Neural progenitor cell (in vitro differentiated cells): ENCODE measurements around the gene SMG9.

Experiments
- EZH2 ChIP-seq: fragments of 200-600 bp; sonication (generic); IDR thresholded peaks from 2 replicates; pipeline ENCODE4 v1.6.1; 2017; ENCODE audit warnings: antibody characterized with exemption, mild to moderate bottlenecking, moderate library complexity
- EZH2phosphoT487 ChIP-seq: fragments of 200-600 bp; sonication (generic); IDR thresholded peaks from 2 replicates; pipeline ENCODE4 v1.6.1; 2017; ENCODE audit warnings: antibody characterized with exemption
- TF ChIP-seq, protein P1 (sequence below): fragments of 200-600 bp; sonication (generic); IDR thresholded peaks from 2 replicates; pipeline ENCODE4 v1.5.1; 2017; ENCODE audit warnings: antibody characterized with exemption, mild to moderate bottlenecking

DNA sequence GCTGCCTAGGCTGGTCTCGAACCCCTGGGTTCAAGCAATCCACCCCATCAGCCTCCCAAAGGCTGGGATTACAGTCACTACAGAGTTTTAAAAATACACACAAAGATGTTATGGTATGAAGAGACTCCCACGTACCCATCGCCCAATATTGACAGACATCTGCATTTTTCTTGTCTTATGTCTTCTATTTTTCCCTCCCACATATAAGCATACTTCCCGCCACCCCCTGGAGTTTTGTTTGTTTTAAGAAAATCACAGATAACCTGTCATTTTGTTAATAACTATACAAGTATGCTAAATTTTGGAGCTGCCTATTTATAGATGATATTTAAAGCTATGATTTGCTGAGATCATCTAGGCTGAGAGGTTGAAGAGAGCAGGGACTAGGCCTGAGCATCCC lies 6.2 kb upstream of the SMG9 start:
- TF ChIP-seq, protein P1, sequence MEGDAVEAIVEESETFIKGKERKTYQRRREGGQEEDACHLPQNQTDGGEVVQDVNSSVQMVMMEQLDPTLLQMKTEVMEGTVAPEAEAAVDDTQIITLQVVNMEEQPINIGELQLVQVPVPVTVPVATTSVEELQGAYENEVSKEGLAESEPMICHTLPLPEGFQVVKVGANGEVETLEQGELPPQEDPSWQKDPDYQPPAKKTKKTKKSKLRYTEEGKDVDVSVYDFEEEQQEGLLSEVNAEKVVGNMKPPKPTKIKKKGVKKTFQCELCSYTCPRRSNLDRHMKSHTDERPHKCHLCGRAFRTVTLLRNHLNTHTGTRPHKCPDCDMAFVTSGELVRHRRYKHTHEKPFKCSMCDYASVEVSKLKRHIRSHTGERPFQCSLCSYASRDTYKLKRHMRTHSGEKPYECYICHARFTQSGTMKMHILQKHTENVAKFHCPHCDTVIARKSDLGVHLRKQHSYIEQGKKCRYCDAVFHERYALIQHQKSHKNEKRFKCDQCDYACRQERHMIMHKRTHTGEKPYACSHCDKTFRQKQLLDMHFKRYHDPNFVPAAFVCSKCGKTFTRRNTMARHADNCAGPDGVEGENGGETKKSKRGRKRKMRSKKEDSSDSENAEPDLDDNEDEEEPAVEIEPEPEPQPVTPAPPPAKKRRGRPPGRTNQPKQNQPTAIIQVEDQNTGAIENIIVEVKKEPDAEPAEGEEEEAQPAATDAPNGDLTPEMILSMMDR = no peak
- TF ChIP-seq EZH2 (no peak), EZH2phosphoT487 (no peak)
